ENCODE data around the gene SLC35E3.
A peak's percentile ranks its signal among the peaks of the same experiment; 100 is the strongest.
"Not testable (repeated sequence)": the region's sequence is repeated elsewhere in the genome, so short reads cannot be mapped to it uniquely, and the experiment has no call there.

SLC35E3 gene

GRCh38 chr12:68814490-68815231 is 68.7 kb downstream of the SLC35E3 start:
- Histone ChIP-seq H3K27ac (ENCODE audit: low read length) (peak overlapping the region; percentile 20; the same call in 1 of the 2 replicates), H4K20me1 (ENCODE audit: insufficient read depth, low read length) (peaks cover 44% of the 10 kb centered on the region), H3K4me3 (ENCODE audit: low read length) (peak overlapping the region; percentile 17), H3F3A (ENCODE audit: insufficient read depth, low read length) (peaks cover 75% of the 10 kb centered on the region), H3K4me2 (ENCODE audit: low read depth, low read length) (peak overlapping the region; percentile 73), H2AFZ (ENCODE audit: low read length) (no peak overlapping the region), H3K9me3 (replicated peaks; ENCODE audit: insufficient read depth, low read length) (no peaks in the 10 kb centered on the region), H3K9me2 (replicated peaks; ENCODE audit: insufficient read depth, low read length) (no peaks in the 10 kb centered on the region), H3K9ac (ENCODE audit: low read length) (peak overlapping the region; percentile 0; the same call in 1 of the 2 replicates), H3K27me3 (replicated peaks; ENCODE audit: insufficient read depth, low read length) (no peaks in the 10 kb centered on the region), H3K4me1 (ENCODE audit: low read length) (peaks cover 24% of the 10 kb centered on the region; the same call in 1 of the 2 replicates), H3K36me3 (replicated peaks; ENCODE audit: insufficient read depth, low read length) (peaks cover 16% of the 10 kb centered on the region), H3K79me2 (ENCODE audit: low read length) (peaks cover 97% of the 10 kb centered on the region)
- no peak for TF ChIP-seq CTCF (IDR thresholded peaks at IDR 0.05; ENCODE audit: low read length)
- TF ChIP-seq EZH2 (optimal IDR thresholded peaks at IDR 0.05; ENCODE audit: low read depth, low read length), result no peak
- no peak for TF ChIP-seq EZH2phosphoT487 (IDR thresholded peaks at IDR 0.05; ENCODE audit: low read length)
- no peak for DNase-seq

- H3K4me3 ChIP-seq (ENCODE audit: low read length), result peak overlapping the region; percentile 17
- H3K27ac ChIP-seq (ENCODE audit: low read length), result peak overlapping the region; percentile 20; the same call in 1 of the 2 replicates
- H3K9me2 ChIP-seq (replicated peaks; ENCODE audit: insufficient read depth, low read length), result no peaks in the 10 kb centered on the region
- no peaks in the 10 kb centered on the region for H3K9me3 ChIP-seq (replicated peaks; ENCODE audit: insufficient read depth, low read length)
- TF ChIP-seq EZH2phosphoT487 (IDR thresholded peaks at IDR 0.05; ENCODE audit: low read length), result no peak
- no peak for TF ChIP-seq CTCF (IDR thresholded peaks at IDR 0.05; ENCODE audit: low read length)
- TF ChIP-seq EZH2 (optimal IDR thresholded peaks at IDR 0.05; ENCODE audit: low read depth, low read length), result no peak
- peaks cover 24% of the 10 kb centered on the region; the same call in 1 of the 2 replicates for H3K4me1 ChIP-seq (ENCODE audit: low read length)
- peak overlapping the region; percentile 0; the same call in 1 of the 2 replicates for H3K9ac ChIP-seq (ENCODE audit: low read length)
- no peaks in the 10 kb centered on the region for H3K27me3 ChIP-seq (replicated peaks; ENCODE audit: insufficient read depth, low read length)
- no peak for DNase-seq
- H3K36me3 ChIP-seq (replicated peaks; ENCODE audit: insufficient read depth, low read length), result peaks cover 12% of the 10 kb centered on the region
- H2AFZ ChIP-seq (ENCODE audit: low read length), result no peak overlapping the region
- H4K20me1 ChIP-seq (ENCODE audit: insufficient read depth, low read length), result peaks cover 50% of the 10 kb centered on the region
- peaks cover 97% of the 10 kb centered on the region for H3K79me2 ChIP-seq (ENCODE audit: low read length)
- H3K4me2 ChIP-seq (ENCODE audit: low read depth, low read length), result peak overlapping the region; percentile 73; the same call in 1 of the 2 replicates
- H3F3A ChIP-seq (ENCODE audit: insufficient read depth, low read length), result peaks cover 74% of the 10 kb centered on the region
Observed at GRCh38 chr12:68815232-68815927, 69.4 kb downstream of the SLC35E3 start.

GRCh38 chr12:68815928-68816800 is 70.2 kb downstream of the SLC35E3 start:
- DNase-seq, result no peak
- Histone ChIP-seq H3F3A (ENCODE audit: insufficient read depth, low read length) (peaks cover 78% of the 10 kb centered on the region), H3K9me2 (replicated peaks; ENCODE audit: insufficient read depth, low read length) (no peaks in the 10 kb centered on the region), H3K36me3 (replicated peaks; ENCODE audit: insufficient read depth, low read length) (peaks cover 16% of the 10 kb centered on the region), H3K79me2 (ENCODE audit: low read length) (peaks cover 97% of the 10 kb centered on the region), H3K9ac (ENCODE audit: low read length) (no peak overlapping the region), H3K4me1 (ENCODE audit: low read length) (peaks cover 26% of the 10 kb centered on the region; the same call in 1 of the 2 replicates), H3K4me2 (ENCODE audit: low read depth, low read length) (peak overlapping the region; percentile 73; the same call in 1 of the 2 replicates), H3K4me3 (ENCODE audit: low read length) (no peak overlapping the region), H3K27me3 (replicated peaks; ENCODE audit: insufficient read depth, low read length) (no peaks in the 10 kb centered on the region), H3K9me3 (replicated peaks; ENCODE audit: insufficient read depth, low read length) (no peaks in the 10 kb centered on the region), H2AFZ (ENCODE audit: low read length) (no peak overlapping the region), H4K20me1 (ENCODE audit: insufficient read depth, low read length) (peaks cover 57% of the 10 kb centered on the region), H3K27ac (ENCODE audit: low read length) (no peak overlapping the region)
- TF ChIP-seq CTCF (IDR thresholded peaks at IDR 0.05; ENCODE audit: low read length) (no peak), EZH2phosphoT487 (IDR thresholded peaks at IDR 0.05; ENCODE audit: low read length) (no peak), EZH2 (optimal IDR thresholded peaks at IDR 0.05; ENCODE audit: low read depth, low read length) (no peak)

- H3K27ac ChIP-seq (ENCODE audit: low read length), result not testable (repeated sequence)
- H3K36me3 ChIP-seq (replicated peaks; ENCODE audit: insufficient read depth, low read length), result peaks cover 36% of the 10 kb centered on the region
Observed at GRCh38 chr12:68819481-68819880, 73.5 kb downstream of the SLC35E3 start.

More at GRCh38 chr12:68819481-68819880, 73.5 kb downstream of the SLC35E3 start:
- Histone ChIP-seq H3F3A (ENCODE audit: insufficient read depth, low read length) (peaks cover 80% of the 10 kb centered on the region), H4K20me1 (ENCODE audit: insufficient read depth, low read length) (peaks cover 64% of the 10 kb centered on the region), H3K4me1 (ENCODE audit: low read length) (peaks cover 15% of the 10 kb centered on the region; the same call in 1 of the 2 replicates), H3K79me2 (ENCODE audit: low read length) (peaks cover 97% of the 10 kb centered on the region)
- not testable (repeated sequence) for H3K9me2 ChIP-seq (replicated peaks; ENCODE audit: insufficient read depth, low read length); H3K9ac ChIP-seq (ENCODE audit: low read length); DNase-seq; H3K9me3 ChIP-seq (replicated peaks; ENCODE audit: insufficient read depth, low read length); H2AFZ ChIP-seq (ENCODE audit: low read length); H3K27me3 ChIP-seq (replicated peaks; ENCODE audit: insufficient read depth, low read length); H3K4me3 ChIP-seq (ENCODE audit: low read length); H3K4me2 ChIP-seq (ENCODE audit: low read depth, low read length)

Data from MM.1S (cell line).